Mammary epithelial cell (primary cell): Measurements from ENCODE around the gene SUN2.

Source experiments
- EZH2 ChIP-seq: IDR thresholded peaks from 2 replicates; pipeline ENCODE4 v1.6.1; 2012; ENCODE audit warnings: low read length, inconsistent platforms, borderline replicate concordance
- TF ChIP-seq, protein P1 (sequence below), 2 donors: IDR thresholded peaks in 1 of 2; conservative IDR thresholded peaks in 1 of 2; 2 replicates each; pipeline ENCODE4 v1.5.1; 2011 to 2012; ENCODE audit warnings: inconsistent platforms in 2 of 2, low read length in 2 of 2, mild to moderate bottlenecking in 2 of 2, control low read depth in 1 of 2, low read depth in 1 of 2; ENCODE audit not compliant: insufficient read depth in 1 of 2; ENCODE audit errors: extremely low read depth in 1 of 2

DNA sequence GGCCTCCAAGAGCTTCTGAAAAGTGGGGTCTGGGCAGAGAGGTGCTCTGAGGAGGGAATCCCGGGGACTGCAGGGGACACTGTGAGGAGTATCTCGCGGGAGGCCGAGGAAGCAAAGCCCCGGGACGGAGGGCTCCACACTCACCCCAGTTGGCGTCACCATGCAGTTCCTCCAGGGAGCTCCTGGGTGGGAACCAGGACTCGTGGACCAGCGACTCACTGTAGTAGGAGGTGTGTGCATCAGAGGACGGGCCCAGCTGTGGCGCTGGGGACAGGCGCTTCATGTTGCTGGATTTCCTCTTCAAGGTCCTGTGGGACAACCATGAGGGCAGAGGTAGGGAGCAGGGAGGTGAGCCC lies 4.8 kb downstream of the SUN2 start:
- TF ChIP-seq, protein P1, sequence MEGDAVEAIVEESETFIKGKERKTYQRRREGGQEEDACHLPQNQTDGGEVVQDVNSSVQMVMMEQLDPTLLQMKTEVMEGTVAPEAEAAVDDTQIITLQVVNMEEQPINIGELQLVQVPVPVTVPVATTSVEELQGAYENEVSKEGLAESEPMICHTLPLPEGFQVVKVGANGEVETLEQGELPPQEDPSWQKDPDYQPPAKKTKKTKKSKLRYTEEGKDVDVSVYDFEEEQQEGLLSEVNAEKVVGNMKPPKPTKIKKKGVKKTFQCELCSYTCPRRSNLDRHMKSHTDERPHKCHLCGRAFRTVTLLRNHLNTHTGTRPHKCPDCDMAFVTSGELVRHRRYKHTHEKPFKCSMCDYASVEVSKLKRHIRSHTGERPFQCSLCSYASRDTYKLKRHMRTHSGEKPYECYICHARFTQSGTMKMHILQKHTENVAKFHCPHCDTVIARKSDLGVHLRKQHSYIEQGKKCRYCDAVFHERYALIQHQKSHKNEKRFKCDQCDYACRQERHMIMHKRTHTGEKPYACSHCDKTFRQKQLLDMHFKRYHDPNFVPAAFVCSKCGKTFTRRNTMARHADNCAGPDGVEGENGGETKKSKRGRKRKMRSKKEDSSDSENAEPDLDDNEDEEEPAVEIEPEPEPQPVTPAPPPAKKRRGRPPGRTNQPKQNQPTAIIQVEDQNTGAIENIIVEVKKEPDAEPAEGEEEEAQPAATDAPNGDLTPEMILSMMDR (conservative IDR thresholded peaks at IDR 0.05 in 1 of 2, IDR thresholded peaks at IDR 0.05 in 1 of 2; ENCODE audit: extremely low read depth in 1 of 2, insufficient read depth in 1 of 2, low read depth in 1 of 2, low read length in 2 of 2), result no peak
- no peak for TF ChIP-seq EZH2
